NB4 (cell line): ENCODE measurements around the gene PDZD2.

Experiments
- CTCF ChIP-seq: IDR thresholded peaks from one replicate; pipeline ENCODE4 v1.5.1; 2012; ENCODE audit warnings: low read depth, low read length
- MYC ChIP-seq: IDR thresholded peaks from 2 replicates; pipeline ENCODE4 v1.6.1; 2011; ENCODE audit warnings: low read depth, low read length
- TF ChIP-seq, protein P1 (sequence below): IDR thresholded peaks from 2 replicates; pipeline ENCODE4 v1.6.1; 2011; ENCODE audit warnings: low read depth, low read length

DNA sequence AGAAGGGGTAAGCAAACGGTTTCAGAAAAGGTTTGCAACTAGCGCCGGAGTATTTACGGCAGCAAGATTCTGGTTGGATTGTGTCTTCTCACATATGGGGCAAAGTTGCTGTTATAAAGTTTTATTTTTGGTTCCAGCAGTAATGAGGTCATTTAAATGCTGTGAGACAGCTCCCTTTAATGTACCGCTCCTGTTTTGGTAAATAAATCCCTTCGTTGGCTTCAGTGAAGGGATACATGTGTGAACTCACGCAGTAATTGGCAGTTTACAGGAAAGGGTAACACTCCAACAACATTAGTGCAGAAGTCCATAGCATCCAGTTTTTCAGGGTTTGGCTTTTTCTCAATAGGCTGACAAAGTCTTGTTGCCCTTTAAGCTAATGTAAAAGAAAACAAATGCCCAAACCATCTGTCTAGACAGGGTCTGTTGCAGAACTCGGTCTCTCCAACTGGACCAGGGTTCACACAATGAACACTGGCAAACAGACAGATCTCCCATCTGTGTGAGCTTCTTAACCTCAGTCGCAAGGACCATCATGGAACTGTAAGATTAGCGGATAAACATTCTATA lies 351.2 kb downstream of the PDZD2 start:
- TF ChIP-seq MYC: no peak
- TF ChIP-seq, protein P1, sequence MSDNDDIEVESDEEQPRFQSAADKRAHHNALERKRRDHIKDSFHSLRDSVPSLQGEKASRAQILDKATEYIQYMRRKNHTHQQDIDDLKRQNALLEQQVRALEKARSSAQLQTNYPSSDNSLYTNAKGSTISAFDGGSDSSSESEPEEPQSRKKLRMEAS: no peak
- no peak for TF ChIP-seq CTCF
